GM21576 (cell line): ENCODE measurements around the gene CDHR5.

Experiments used
- ATAC-seq: cut with Tn5 transposase; IDR thresholded peaks from one replicate; pipeline ENCODE4 v1.9.1; 2021; ENCODE audit warnings: mild to moderate bottlenecking, moderate library complexity; ENCODE audit not compliant: unreplicated experiment

CDHR5 gene

GRCh38 chr11:623349-623869 is 1.3 kb downstream of the CDHR5 start:
- ATAC-seq: no peak

- no peak for ATAC-seq
Measured at GRCh38 chr11:621838-622237, 2.9 kb downstream of the CDHR5 start.

GRCh38 chr11:620935-621814 is 3.6 kb downstream of the CDHR5 start:
- no peak for ATAC-seq

- no peak for ATAC-seq
Measured at GRCh38 chr11:620201-620600, 4.6 kb downstream of the CDHR5 start.

GRCh38 chr11:619628-620050 is 5.1 kb downstream of the CDHR5 start:
- no peak for ATAC-seq

GRCh38 chr11:618856-619627 is 5.7 kb downstream of the CDHR5 start:
- ATAC-seq: no peak

GRCh38 chr11:617912-618682 is 6.7 kb downstream of the CDHR5 start:
- ATAC-seq: no peak

GRCh38 chr11:617199-617911 is 7.4 kb downstream of the CDHR5 start:
- ATAC-seq: no peak

- no peak for ATAC-seq
Measured at GRCh38 chr11:616320-617198, 8.2 kb downstream of the CDHR5 start.

- ATAC-seq: peak; percentile 76
Measured at GRCh38 chr11:615504-616319, 9.0 kb downstream of the CDHR5 start, which contains the start of gene IRF7. TSS of gene IRF7 (minus strand) at chr11:615950. CDS start at chr11:615364, 586 bp downstream.

GRCh38 chr11:614623-615503 is 9.9 kb downstream of the CDHR5 start:
- no peak for ATAC-seq

GRCh38 chr11:614021-614622 is 10.6 kb downstream of the CDHR5 start:
- ATAC-seq: no peak

GRCh38 chr11:613369-613968 is 11.3 kb downstream of the CDHR5 start:
- ATAC-seq: no peak

- ATAC-seq: no peak
Measured at GRCh38 chr11:612961-613300, 11.8 kb downstream of the CDHR5 start.

- ATAC-seq: no peak
Measured at GRCh38 chr11:612201-612960, 12.4 kb downstream of the CDHR5 start.
